Nucleus accumbens (tissue), 56 donors: ENCODE measurements around the gene TGM2.

Experiments used
- DNase-seq, 56 donors: peaks; one replicate each; lab custom pipeline; 2025; lab: John Stamatoyannopoulos, UW

The TGM2 gene

GRCh38 chr20:38200646-38201045 lies 35.6 kb upstream of the TGM2 start:
- DNase-seq = no peak

- DNase-seq = no peak
These were observed 34.7 kb upstream of the TGM2 start for GRCh38 chr20:38199501-38200390.

GRCh38 chr20:38198238-38198861 lies 33.3 kb upstream of the TGM2 start:
- no peak for DNase-seq

GRCh38 chr20:38197619-38198018 lies 32.5 kb upstream of the TGM2 start:
- no peak for DNase-seq

GRCh38 chr20:38197217-38197616 lies 32.1 kb upstream of the TGM2 start:
- no peak for DNase-seq

DNA sequence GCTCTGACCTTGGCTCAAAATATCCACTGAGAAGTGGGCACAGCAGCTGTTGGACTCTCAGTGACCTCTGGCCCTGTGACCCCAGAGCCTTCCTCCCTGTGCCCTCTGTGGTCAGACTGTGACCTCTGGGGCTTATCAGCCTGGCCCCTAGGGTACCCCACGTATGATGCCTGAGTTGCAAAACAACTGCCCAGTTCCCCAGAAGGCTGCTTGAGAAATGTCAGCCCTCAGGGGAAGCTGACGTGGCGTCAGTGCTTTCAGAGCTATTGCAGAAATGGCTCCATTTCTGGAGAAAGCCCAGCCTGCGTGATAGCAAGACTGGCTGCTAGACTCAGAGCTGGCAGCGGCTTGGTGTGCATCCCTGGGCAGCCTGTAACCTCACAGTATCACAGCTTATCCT lies 31.5 kb upstream of the TGM2 start:
- DNase-seq = no peak

DNA sequence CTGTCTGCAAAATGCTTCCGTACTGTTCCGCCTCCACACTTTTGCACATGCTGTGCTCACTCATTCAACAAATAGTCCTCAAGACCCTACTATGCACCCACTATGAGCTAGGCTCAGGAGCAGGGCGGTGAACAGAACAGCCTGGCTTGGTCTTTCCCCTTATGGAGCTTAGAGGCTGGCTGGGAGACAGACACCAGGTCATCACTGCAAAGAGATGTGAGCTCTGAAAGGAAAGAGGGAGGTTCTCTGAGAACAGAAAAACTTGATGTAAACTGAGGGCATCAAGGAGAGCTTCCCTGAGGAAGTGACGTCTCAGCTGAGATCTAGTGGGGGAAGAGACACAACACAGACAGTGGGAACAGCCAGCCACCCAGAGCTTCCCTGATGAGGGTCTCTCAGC lies 31.0 kb upstream of the TGM2 start:
- DNase-seq = no peak

DNA sequence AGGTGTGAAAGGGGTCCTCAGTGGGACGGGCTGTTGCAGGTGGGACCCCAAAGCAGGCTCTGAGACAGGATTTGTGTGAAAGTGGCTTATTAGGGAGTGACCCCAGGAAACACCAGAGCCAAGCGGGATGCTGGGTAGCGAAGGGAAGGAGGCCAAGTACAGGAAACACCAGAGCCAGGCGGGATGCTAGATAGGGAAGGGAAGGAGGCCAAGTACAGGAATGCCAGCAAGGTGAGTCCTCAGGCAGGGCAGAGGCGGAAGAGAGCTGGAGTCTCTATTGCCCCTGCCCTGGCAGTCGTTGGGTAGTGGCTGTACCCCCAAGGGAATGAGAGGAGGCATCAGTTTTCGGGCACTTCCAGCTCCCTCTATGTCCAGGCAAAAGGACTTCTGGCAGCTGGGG lies 30.5 kb upstream of the TGM2 start:
- no peak for DNase-seq

DNA sequence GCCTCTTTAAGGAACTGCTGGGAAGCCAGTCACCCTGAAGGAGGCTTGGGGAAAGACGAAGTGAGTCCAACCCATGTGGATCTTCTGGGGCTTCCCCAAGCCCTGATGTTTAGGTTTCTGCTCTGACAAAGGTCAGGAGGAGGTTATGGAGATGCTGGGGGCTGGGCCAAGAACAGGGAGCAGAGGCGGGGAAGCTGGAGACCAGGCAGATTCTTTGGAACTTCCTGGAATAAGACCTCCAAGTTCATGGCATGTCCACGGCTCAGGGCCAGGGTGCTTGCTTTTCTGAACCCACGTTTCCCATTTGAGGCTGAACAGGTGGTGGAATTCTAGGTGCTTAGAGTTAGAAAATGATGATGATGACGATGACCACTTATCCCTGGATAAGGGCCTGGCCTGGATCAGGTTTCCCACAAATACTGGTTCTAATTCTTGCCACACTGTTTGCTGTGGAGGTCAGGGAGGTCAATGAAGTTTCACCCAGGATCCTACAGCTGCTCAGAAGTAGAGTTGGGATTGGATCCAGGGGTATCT lies 30.0 kb upstream of the TGM2 start:
- no peak for DNase-seq

GRCh38 chr20:38193586-38194105 lies 28.6 kb upstream of the TGM2 start:
- DNase-seq = no peak

DNA sequence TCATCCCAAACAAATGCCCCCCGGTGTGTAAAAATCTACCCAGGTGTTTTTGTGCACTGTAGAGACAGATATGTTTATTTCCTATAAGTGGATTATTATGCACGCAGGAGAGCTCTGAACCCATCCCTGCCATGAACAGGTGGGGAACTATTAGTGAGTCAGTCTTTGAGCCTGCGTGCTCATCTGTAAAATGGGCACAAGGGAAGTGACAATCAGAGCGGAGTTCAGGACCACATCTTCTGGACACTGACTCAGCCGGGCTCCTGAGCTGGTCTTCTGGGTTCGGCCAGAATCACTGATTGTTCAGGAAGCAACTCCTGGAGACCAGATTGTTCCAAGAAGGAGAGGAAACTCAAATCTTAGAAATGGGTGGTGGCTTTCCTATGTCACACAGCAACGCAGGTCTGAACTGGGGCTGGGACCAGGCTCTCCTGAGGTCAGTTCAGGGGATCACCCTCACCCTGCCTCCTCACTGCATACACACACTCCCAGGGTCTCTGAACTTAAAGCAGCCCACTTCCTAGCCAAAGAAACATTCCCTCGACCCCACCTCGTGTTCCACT lies 27.3 kb upstream of the TGM2 start:
- DNase-seq = no peak

- DNase-seq = no peak
These were observed 26.6 kb upstream of the TGM2 start for GRCh38 chr20:38191654-38192053.

DNA sequence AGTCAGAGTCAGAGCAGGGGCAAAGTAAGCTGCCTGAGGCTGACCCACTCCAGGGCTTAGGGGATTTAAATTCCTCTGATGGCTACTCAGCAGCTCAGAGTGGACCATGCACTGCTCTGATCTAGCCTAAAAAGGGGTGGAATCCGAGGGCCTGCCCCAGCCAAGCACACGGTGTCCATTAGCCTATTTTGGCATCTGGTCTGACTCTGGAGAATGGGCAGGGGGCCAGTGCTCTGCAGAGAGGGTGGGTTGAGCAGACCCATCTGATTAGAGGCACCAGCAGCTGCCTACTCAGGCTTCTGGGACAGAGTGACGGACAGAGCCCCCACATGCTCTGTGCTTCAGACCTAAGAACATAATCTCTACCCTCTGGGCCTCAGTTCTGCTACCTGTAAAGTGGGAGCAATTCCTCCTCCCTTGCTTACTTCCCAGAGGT lies 25.9 kb upstream of the TGM2 start:
- DNase-seq = no peak

DNA sequence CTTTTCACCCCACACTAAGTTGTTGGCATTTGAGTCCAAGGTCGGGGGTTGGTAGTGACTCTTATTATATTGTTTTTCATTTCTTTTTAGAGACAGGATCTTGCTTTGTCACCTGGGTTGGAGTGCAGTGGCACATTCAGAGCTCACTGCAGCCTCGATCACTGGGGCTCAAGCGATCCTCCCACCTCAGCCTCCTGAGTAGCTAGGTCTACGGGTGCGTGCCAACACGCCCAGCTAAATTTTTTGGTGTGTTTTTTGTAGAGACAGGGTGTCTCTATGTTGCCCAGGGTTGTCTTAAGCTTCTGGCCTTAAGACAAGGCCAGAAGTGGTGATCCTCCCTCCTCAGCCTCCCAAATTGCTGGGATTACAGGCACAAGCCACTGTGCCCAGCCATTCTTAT lies 25.1 kb upstream of the TGM2 start:
- DNase-seq = no peak

- DNase-seq = peak in 2 of 56 donors; percentile 10 to 21
These were observed 22.4 kb upstream of the TGM2 start for GRCh38 chr20:38187517-38187916.

DNA sequence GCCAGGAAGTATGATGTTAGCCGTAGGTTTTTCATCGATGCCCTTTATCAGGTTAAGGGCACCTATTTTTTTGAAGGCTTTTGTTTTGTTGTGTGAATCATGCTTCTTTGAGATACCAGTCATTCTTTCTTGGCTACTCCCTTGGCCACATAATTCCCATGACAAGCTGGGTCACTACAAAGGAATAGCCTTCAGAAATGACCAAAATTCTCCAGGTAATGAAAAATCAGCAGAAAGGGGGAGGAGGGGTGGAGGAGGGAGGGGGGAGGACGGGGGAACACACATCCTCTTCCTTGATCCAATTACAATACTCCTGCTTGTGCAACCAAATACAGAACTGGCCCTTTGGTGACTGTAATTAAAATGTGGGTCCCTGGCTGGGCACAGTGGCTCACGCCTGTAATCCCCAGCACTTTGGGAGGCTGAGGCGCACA lies 21.7 kb upstream of the TGM2 start:
- DNase-seq = no peak

DNA sequence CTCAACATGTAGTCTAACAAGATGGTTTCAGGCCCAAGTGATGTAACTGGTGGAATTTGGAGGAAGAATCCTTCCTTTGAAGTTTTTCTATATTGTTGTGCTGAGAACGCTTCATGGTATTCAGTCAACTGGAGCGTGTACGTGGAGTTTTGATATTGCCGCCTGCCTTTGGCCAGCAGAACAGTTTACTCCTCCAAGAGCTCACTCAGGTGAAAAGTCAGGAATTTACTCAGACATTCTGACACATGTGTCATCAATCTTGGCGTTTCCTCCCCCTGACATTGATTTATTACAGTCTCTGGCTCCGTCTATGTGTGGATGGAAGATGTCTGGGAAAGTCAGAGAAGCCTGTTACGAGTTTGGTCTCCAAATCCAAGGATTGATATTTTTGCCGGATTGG lies 19.0 kb upstream of the TGM2 start:
- DNase-seq = no peak

DNA sequence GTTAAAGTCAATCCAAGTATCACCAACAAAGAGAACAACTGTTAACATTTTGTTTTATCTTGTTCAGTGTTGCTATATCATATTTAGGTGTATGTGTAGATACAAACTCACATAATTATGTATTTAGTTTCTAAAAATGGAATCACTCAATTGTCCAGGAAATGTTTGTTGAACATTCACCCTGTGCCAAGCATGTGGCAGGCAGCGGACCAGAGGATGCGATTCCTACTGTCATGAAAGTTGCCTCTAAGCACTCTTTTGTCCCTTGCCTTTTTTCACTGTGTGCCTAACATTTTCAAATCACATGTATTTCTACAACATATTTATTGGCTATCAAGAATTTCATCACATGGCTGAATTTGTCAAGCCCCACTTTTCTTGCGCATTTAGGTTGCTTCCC lies 16.9 kb upstream of the TGM2 start:
- no peak for DNase-seq

- no peak for DNase-seq
These were observed 16.2 kb upstream of the TGM2 start for GRCh38 chr20:38181207-38181801.

DNA sequence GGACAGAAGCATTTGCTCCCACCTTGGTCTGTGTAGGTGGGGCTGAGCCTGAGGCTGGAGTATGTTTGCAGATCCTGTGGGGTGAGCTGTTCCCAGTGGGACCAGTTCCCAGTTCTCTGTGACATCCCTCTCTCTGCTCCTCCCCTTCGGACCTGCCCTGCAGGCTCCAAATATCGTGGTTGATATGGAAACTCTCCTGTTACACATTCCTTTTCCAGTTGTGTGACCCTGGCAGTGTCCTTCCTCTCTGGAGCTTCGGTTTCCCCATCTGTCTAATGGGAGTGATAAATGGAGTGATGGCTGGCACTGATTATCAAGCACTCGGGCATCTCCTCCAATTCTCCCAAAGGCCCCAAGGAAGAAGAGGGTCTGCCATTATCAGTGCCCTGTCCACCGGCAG lies 15.7 kb upstream of the TGM2 start:
- no peak for DNase-seq

- DNase-seq = no peak
These were observed 14.8 kb upstream of the TGM2 start for GRCh38 chr20:38179846-38180245.
